ENCODE measurements around the gene CARD11.
A peak's percentile ranks its signal among the peaks of the same experiment; 100 is the strongest.

The CARD11 gene

DNA sequence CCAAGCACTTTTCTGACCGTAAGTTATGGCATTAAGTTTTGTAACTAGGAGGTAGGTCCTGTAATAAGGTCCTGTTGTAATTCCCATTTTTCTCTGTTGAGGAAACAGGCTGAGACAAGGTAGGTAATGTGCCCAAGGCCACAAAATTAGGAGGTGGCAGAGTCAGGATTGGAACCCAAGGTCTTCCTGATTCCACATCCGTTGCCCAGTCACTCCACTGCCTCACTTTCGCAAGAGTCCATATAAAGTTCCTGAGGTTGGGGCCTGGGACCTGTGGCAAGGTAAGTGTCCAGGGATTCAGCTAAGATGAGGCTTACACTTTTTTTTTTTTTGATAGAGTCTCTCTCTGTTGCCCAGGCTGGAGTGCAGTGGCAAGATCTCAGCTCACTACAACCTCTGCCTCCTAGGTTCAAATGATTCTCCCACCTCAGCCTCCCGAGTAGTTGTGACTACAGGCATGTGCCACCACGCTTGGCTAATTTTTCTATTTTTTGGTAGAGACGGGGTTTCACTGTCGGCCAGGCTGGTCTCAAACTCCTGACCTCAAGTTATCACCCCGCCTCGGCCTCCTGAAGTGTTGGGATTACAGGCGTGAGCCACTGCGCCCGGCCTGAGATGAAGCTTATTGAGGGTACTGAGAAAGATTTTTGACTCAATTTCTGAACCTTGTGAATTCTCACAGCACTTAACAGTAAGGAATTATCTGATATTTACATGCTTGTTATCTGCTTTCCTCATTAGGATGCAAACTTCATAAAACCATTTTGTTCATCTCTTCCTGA is 179.3 kb downstream of the CARD11 start:
- DNase-seq, result no peak

- DNase-seq, result peak; percentile 49
These were observed 180.1 kb downstream of the CARD11 start for GRCh38 chr7:2863461-2864066.

DNA sequence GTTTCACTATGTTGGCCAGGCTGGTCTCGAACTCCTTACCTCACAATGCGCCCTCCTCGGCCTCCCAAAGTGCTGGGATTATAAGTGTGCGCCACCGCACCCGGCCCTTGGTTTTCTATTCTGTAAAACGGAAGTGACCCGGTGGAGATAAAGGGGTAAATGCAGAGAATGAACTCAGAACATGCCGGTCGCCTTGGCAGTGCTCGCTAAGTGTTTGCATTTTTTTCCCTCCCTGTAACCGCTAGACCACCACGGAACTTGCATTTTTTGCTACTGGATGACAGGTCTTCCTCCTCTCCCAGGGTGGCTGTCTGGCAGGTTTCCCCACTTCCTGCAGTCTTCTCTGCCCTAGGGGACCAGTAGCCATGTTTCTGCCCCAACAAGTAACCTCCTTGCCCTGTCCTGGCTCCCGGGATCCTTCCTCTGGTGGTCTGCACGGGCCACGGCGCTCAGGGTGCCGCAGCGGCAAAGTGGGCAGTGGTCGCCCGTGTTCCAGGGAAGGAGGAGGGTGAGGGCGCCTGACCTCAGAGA is 180.8 kb downstream of the CARD11 start:
- DNase-seq, result no peak

DNA sequence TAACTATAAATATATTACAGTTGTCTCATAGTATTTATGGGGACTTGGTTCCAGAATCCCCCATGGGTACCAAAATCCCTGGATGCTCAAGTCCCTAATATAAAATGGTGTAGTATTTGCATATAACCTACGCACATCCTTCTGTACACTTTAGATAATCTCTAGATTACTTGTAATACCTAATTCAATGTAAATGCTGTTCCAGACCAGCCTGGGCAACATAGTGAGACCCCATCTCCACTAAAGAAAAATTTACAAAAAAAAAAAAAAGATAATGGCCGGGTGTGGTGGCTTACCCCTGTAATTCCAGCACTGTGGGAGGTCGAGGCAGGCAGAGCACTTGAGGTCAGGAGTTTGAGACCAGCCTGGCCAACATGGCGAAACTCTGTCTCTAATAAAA is 182.2 kb downstream of the CARD11 start:
- no peak for DNase-seq

DNA sequence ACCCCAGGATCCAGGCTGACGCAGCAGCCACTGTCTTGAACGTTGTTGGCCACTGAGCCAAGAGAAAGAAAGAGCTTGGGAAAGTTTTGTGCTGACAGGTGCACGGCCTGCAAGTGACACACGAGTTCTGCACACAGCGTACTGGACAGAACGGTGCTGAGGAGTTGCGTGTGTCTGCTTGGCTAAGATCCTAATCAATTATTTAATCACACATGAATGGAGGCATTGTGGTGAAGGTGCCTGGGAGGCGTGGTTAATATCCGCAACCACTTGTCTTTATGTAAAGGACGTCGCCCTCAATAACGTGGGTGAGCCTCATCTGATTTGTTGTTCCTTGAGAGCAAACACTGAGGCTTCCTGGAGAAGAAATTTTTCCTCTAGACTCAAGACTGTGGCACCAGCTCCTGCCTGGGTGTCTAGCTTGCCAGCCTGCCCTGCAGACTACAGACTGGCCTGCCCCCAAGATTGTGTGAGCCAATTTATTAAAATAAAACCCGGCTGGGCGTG is 183.0 kb downstream of the CARD11 start:
- no peak for DNase-seq

DNA sequence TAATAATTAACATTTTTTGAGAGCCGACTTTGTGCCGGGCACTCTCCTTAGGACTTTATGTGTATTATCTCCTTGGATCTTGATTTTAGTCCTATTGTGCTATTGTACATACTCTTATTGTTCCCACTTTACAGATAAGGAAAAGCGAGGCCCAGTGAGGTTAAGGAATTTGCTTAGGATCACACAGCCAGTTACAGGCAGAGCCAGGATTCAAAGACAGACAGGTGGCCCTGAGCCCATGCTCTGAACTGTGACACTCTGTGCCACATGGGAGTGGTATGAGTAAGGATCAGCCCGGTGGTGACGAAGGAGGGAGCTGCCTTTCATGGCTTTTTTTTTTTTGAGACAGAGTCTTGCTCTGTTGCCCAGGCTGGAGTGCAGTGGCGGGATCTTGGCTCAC is 183.7 kb downstream of the CARD11 start:
- DNase-seq, result no peak

- no peak for DNase-seq
These were observed 185.0 kb downstream of the CARD11 start for GRCh38 chr7:2858621-2859020.

- DNase-seq, result no peak
These were observed 187.1 kb downstream of the CARD11 start for GRCh38 chr7:2856388-2857169.
